MM.1S (cell line): ENCODE data around the gene TMEM14A.

Experiments
- CTCF ChIP-seq: fragments of 300-600 bp; sonication (generic); IDR thresholded peaks from 2 replicates; pipeline ENCODE4 v1.5.1; 2016; ENCODE audit warnings: antibody characterized with exemption, low read length, mixed read lengths
- EZH2phosphoT487 ChIP-seq: fragments of 300-600 bp; sonication (generic); IDR thresholded peaks from 2 replicates; pipeline ENCODE4 v1.6.1; 2018; ENCODE audit warnings: antibody characterized with exemption, low read length

DNA sequence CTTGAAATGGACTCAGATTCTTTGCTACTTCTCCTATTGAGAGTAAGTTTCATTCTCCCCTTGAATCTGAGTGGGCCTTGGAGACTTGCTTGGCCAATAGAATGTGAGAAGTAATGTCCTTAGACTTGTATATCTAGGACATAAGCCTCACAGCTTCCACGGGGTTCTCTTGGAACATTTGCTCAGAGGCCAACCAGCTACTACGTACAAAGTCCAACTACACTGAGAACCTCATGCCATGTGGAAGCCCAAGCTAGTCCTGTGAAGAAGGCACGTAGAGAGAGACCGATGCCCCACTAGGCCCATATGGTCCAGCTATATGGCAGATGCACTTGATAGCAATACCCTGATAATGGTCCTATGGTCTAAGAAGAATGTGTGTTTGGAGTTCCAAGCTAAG, 22.9 kb downstream of the TMEM14A start:
- TF ChIP-seq CTCF (no peak), EZH2phosphoT487 (no peak)
